Heart left ventricle (tissue), 13 donors: ENCODE results near the gene LY86.

ENCODE experiments used
- POLR2A ChIP-seq, 2 donors: fragments of 450-650 bp; IDR thresholded peaks; one replicate each; pipeline ENCODE4 v1.6.1; 2017; ENCODE audit warnings: antibody characterized with exemption in 2 of 2, mild to moderate bottlenecking in 2 of 2, moderate library complexity in 2 of 2
- TF ChIP-seq, protein P1 (sequence below), 12 donors: fragments of 200-600 bp; sonication (generic) in 4 of 12; IDR thresholded peaks; one replicate each; pipeline versions ENCODE4 v1.5.0 to v1.8.0; 2018 to 2022; ENCODE audit warnings: antibody characterized with exemption in 12 of 12, mild to moderate bottlenecking in 5 of 12
- donor health status: ischemic (EF 13 %, LVEDD 7.1; RV severe dilation, severe dysfunction).
- donor health status: DM: no; HTN: yes; CAD: no.
- donor health status: DM: no; HTN: no; CAD: no.
- donor health status: ischemic (EF 25% LVEDD 6.9; RV normal size, moderate dysfunction).
- donor health status: ischemic (EF 25% LVEDD 5.7; RV mildly dilated, moderate dysfunction).
- donor health status: ischemic (EF 35%, LVEDD 5.7; RV mildly dilated, moderate dysfunction).
- donor health status: nonischemic (EF 11% LVEDD 7.7; RV severe dilation, severe dysfunction).
- donor health status: DM: yes; HTN: yes; CAD: no.
- donor health status: PGD.
- donor health status: ischemic (EF 29% LVEDD 5.4; RV normal size, mild dysfunction).
- donor health status: nonischemic (EF 23%, LVEDD 6.1; RV moderate dilation, normal function).

DNA sequence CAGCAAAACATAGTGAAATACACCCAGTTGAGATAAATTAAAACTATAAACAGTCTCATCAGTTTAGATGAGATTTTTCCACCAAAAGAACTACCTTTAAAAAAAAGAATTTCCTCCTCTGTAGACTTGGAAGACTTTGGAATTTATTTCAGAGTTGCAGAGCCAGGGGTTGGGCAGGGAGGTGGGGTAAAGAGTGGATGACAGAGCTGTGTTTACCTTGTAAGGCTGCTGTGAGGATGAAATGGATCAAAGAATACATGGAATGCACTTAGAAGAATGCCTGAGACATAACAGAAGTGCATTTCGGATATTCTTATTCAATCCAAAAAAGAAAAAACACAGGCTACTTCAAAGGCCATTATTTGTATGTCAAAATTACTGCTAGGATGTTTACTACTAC, 6.4 kb upstream of the LY86 start:
- TF ChIP-seq, protein P1, sequence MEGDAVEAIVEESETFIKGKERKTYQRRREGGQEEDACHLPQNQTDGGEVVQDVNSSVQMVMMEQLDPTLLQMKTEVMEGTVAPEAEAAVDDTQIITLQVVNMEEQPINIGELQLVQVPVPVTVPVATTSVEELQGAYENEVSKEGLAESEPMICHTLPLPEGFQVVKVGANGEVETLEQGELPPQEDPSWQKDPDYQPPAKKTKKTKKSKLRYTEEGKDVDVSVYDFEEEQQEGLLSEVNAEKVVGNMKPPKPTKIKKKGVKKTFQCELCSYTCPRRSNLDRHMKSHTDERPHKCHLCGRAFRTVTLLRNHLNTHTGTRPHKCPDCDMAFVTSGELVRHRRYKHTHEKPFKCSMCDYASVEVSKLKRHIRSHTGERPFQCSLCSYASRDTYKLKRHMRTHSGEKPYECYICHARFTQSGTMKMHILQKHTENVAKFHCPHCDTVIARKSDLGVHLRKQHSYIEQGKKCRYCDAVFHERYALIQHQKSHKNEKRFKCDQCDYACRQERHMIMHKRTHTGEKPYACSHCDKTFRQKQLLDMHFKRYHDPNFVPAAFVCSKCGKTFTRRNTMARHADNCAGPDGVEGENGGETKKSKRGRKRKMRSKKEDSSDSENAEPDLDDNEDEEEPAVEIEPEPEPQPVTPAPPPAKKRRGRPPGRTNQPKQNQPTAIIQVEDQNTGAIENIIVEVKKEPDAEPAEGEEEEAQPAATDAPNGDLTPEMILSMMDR (IDR thresholded peaks at IDR 0.05) = no peak
- no peak for TF ChIP-seq POLR2A (IDR thresholded peaks at IDR 0.05)
